ENCODE data around the gene GRM8. TPM values are rescaled to one million over a fixed set of nuclear protein-coding genes. Genes with fewer than 3 reads are reported as not detected.

GRM8 gene
- total RNA-seq, 4 donors from 2014 or later = 0.11 TPM; not detected in 3

- Histone ChIP-seq H3K36me3 (no peaks in the 10 kb centered on the region), H3K4me1 (peaks cover 13 to 26% (median 18%) of the 10 kb centered on the region in 4 donors), H3K9me3 (no peaks in the 10 kb centered on the region), H3K27me3 (peaks cover 0 to 69% (median 11%) of the 10 kb centered on the region in 4 donors), H3K4me3 (no peak overlapping the region), H3K27ac (replicated peaks in 1 of 4) (no peak overlapping the region)
- TF ChIP-seq POLR2AphosphoS5 (IDR thresholded peaks at IDR 0.05) = no peak
- no peak for TF ChIP-seq POLR2A (IDR thresholded peaks at IDR 0.05; ENCODE audit: low read depth)
- WGBS = 73% methylated on average over 2 of the region's 2 CpGs
- intact Hi-C loops (cut with DNase I) = loop anchor here (10.0 kb wide), 1 partner anchor 451 kb away; no protein-coding TSS in a partner anchor
- DNase-seq (ENCODE audit: extremely low spot score) = no peak
These were observed 3.4 kb upstream of the GRM8 start for GRCh38 chr7:127256041-127256725.

GRCh38 chr7:127254163-127254684 is 1.5 kb upstream of the GRM8 start:
- no peaks in the 10 kb centered on the region for H3K9me3 ChIP-seq
- H3K4me1 ChIP-seq = peaks cover 15 to 36% (median 27%) of the 10 kb centered on the region in 4 donors
- H3K36me3 ChIP-seq = no peaks in the 10 kb centered on the region
- peak overlapping the region; percentile 71 to 80 (median 76) for H3K4me3 ChIP-seq
- WGBS = 17% methylated on average over 11 of the region's 11 CpGs
- TF ChIP-seq CTCF (IDR thresholded peaks at IDR 0.05) (no peak), POLR2A (IDR thresholded peaks at IDR 0.05; ENCODE audit: low read depth) (no peak), POLR2AphosphoS5 (IDR thresholded peaks at IDR 0.05) (no peak)
- no peak overlapping the region for H3K27ac ChIP-seq (replicated peaks in 1 of 4)
- intact Hi-C loops (cut with DNase I) = loop anchor here (5.0 to 10.0 kb wide), 2 partner anchors 147 to 449 kb away; no protein-coding TSS in a partner anchor
- DNase-seq (ENCODE audit: extremely low spot score) = no peak
- H3K27me3 ChIP-seq = peaks cover 0 to 83% (median 24%) of the 10 kb centered on the region in 4 donors

GRCh38 chr7:127253281-127254162 is 781 bp upstream of the GRM8 start:
- TF ChIP-seq CTCF (IDR thresholded peaks at IDR 0.05) (peak in 2 of 3 experiments; percentile 72 to 90), POLR2AphosphoS5 (IDR thresholded peaks at IDR 0.05) (no peak)
- peaks cover 15 to 36% (median 27%) of the 10 kb centered on the region in 4 donors for H3K4me1 ChIP-seq
- H3K36me3 ChIP-seq = no peaks in the 10 kb centered on the region
- H3K27ac ChIP-seq (replicated peaks in 1 of 4) = peak overlapping the region; percentile 22 to 72 (median 47)
- H3K27me3 ChIP-seq = peaks cover 0 to 83% (median 24%) of the 10 kb centered on the region in 4 donors
- H3K9me3 ChIP-seq = no peaks in the 10 kb centered on the region
- under 1% methylated on average over 67 of the region's 84 CpGs for WGBS
- intact Hi-C loops (cut with DNase I) = loop anchor here (5.0 to 10.0 kb wide), 2 partner anchors 146 to 449 kb away; no protein-coding TSS in a partner anchor
- no peak for DNase-seq (ENCODE audit: extremely low spot score)
- peak overlapping the region; percentile 71 to 80 (median 76) for H3K4me3 ChIP-seq

- H3K27ac ChIP-seq (replicated peaks in 1 of 4) = peak overlapping the region in 1 of 4 donors; percentile 53
- no peak for DNase-seq (ENCODE audit: extremely low spot score)
- no peaks in the 10 kb centered on the region for H3K36me3 ChIP-seq
- intact Hi-C loops (cut with DNase I) = loop anchor here (5.0 to 10.0 kb wide), 2 partner anchors 145 to 448 kb away; no protein-coding TSS in a partner anchor
- H3K27me3 ChIP-seq = peaks cover 0 to 84% (median 24%) of the 10 kb centered on the region in 4 donors
- peaks cover 15 to 36% (median 27%) of the 10 kb centered on the region in 4 donors for H3K4me1 ChIP-seq
- H3K9me3 ChIP-seq = no peaks in the 10 kb centered on the region
- 2% methylated on average over 11 of the region's 11 CpGs for WGBS
- TF ChIP-seq POLR2AphosphoS5 (IDR thresholded peaks at IDR 0.05) = no peak
- no peak for TF ChIP-seq CTCF (IDR thresholded peaks at IDR 0.05)
- no peak for TF ChIP-seq POLR2A (IDR thresholded peaks at IDR 0.05; ENCODE audit: low read depth)
- no peak for TF ChIP-seq EP300 (IDR thresholded peaks at IDR 0.05)
- H3K4me3 ChIP-seq = peak overlapping the region; percentile 71 to 80 (median 76)
These were observed 396 bp downstream of the GRM8 start for GRCh38 chr7:127252377-127252713.
